Smooth muscle cell of bladder (primary cell): ENCODE measurements around the gene KLK11. TPM values are rescaled to one million over a fixed set of nuclear protein-coding genes. Genes with fewer than 3 reads are reported as not detected.

Source experiments
- total RNA-seq: library from RNA; depleted of rRNA; stranded (reverse); fragments of >200 nt; gene quantifications from 2 replicates; pipeline ENCODE4 v1.2.3, GENCODE V29; 2014

Gene KLK11, protein sequence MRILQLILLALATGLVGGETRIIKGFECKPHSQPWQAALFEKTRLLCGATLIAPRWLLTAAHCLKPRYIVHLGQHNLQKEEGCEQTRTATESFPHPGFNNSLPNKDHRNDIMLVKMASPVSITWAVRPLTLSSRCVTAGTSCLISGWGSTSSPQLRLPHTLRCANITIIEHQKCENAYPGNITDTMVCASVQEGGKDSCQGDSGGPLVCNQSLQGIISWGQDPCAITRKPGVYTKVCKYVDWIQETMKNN
- not detected in 2 replicates for total RNA-seq

DNA sequence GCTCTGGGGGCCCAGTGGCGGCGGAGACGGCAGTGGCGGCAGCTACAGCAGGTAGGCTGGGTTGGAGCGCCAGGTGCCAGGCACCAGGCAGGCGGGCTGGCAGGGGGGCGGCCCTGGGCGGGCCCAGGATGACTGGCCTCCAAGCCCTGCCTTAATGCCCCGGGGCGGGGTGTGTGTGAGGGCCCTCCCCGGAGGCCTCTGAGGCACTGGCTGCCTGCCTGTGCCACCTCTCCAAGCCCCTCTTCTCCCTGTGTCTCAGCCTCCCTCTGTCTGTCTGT is at the start of gene KLK11:
Gene KLK11 (minus strand): TSS at position 63 of the 278 bp plus-strand sequence. CDS start 985 bp downstream, outside the sequence.

DNA sequence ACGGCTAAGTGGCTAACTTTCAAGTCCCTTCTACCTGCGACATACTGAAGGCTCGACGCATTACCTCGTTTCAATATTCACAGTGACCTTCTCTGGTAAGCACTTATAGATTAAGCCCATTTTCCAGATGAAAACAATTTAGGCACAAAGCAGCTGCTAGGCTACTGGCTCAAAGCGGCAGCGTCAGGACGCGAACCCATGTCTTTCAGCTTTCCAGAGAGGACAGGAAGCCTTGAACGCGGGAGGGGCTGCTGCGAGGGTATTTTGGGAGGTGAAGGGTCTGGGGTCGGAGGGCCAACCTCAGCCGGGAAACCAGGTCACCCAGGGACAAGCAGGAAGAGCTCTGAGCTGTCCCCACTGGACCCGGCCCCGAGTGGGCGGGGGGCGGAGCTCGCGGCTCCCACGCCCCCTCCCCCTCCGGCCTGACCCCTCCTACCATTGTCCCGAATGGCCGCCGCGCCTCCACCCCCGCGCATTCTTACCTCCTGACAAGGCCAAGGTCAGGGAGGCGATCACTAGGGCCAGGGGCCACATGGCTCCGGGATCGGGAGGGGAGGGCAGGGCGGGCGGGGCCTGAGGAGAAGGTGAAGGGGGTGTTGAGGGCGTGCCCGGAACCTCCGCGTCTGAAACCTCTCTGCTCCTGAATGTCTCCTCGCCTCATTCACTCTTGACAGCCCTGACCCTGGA is 38.3 kb upstream of the KLK11 start, which contains the start of gene KLK13:
Gene KLK13 (minus strand): TSS at position 559 of the 687 bp plus-strand sequence. CDS start 25 bp downstream, at position 534.

DNA sequence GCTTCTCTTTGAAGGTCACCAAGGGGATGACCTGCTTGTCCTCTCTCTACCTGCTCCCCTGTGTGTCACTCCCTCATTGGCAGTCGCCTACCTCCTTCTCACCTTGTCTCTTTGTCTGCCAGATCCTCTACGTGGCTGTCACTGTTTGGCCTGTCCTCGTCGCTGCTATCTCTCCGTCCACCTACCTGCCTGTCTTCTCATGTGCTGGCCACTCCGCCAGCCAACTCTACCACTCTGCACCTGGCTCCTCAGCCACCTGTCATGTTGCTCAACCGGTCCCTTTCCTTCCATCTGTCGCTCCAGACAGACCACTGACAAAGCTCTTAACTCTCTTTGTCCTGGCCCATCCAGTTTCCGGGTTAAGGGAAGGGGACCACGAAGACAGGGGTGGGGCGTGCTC is 8.3 kb upstream of the KLK11 start, which contains the start of gene KLK12:
Gene KLK12 (minus strand): TSS at position 299 of the 400 bp plus-strand sequence. CDS start 381 bp downstream, outside the sequence.

DNA sequence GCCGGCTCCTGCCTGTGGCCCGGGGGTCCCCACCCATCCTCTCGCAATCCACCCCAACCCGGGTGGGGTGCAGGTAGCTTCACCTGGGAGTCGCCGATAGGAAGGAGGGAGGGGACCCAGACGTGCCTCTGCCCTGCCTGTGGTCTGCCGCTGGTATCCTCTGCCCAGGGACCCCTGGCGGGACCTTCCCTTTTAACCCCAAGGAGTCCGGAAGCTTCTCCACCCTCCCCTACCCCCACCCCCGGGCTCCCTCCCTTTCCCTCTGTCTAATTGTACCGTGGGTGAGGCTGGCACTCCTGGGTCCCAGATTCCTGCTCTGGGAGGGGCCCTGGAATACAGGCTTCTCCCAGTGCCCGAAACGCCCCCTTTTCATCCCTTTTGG is 6.9 kb downstream of the KLK11 start, which contains the start of gene KLK10:
Gene KLK10 (minus strand): TSS at position 166 of the 382 bp plus-strand sequence. CDS start 579 bp downstream, outside the sequence.

DNA sequence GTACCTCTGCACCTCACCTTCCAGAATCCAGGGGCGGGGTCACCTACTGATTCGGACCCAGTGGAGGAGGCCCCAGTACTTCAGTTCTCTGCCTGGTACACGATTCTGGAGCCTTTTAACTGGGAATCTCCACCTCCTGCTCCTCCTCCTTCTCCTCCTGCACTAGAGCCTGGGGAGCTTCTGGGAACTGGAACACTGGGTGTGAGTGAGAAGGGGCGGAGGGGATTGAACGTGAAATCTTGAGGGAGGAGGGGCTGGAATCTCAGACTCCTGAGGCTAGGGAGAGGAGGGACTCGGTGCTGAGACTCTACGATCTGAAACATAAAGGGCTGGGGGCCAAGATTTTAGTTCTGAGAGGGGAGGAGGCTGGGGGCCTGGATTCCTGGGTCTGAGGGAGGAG is 24.9 kb downstream of the KLK11 start, which contains the start of gene KLK8:
Gene KLK8 (minus strand): TSS at position 90 of the 400 bp plus-strand sequence. CDS start 437 bp downstream, outside the sequence.

DNA sequence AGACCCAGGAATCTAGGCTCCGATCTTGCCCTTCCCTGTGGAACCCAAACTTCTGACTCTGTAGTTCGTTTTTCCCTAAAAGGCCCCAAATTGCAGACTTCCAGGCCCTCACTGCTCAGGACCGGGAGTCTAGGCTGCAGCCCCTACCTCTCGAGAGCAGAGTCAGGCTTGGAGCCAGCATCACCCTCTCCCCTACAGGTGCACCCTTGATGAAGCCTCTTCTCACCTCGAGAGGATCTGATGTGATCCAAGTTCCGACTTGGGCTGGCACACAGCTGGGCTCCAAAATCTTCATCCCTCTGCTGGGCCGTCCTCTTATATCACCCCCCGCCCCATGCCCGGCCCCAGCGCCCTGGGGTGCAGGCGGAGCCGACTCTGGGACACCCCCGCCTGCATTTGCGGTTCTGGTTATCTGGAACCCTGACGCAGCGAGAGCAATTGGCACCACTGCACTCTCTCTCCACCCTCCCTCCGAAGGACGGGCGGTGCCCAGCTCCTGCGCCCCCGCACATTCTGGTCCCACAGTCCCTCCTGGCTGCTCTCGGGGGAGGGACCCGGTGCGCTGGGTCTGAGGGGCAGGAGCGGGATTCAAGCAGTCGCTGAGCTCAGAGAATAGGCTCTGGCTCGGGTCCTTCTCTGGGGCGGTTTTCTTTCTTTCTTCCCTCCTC is 42.7 kb downstream of the KLK11 start, which contains the start of gene KLK7:
Gene KLK7 (minus strand): TSS at position 293 of the 668 bp plus-strand sequence. CDS start 1,518 bp downstream, outside the sequence.

Other genes starting within 250 kb of the KLK11 start
- gene ACP4, start 236.2 kb downstream of the KLK11 start, total RNA-seq = not detected in 2 replicates
- not detected in 2 replicates for gene KLK1, start 202.8 kb downstream of the KLK11 start, total RNA-seq
- not detected in 2 replicates for gene KLK15, start 193.0 kb downstream of the KLK11 start, total RNA-seq
- gene KLK3, start 171.7 kb downstream of the KLK11 start, total RNA-seq = not detected in 2 replicates
- gene KLK2, start 153.2 kb downstream of the KLK11 start, total RNA-seq = not detected in 2 replicates
- not detected in 2 replicates for gene KLK4, start 115.2 kb downstream of the KLK11 start, total RNA-seq
- gene KLK5, start 73.6 kb downstream of the KLK11 start, total RNA-seq = not detected in 2 replicates
- not detected in 2 replicates for gene KLK6, start 57.0 kb downstream of the KLK11 start, total RNA-seq
- not detected in 2 replicates for gene KLK7, start 42.7 kb downstream of the KLK11 start, total RNA-seq
- gene KLK8, start 25.0 kb downstream of the KLK11 start, total RNA-seq = not detected in 2 replicates
- gene KLK10, start 6.9 kb downstream of the KLK11 start, total RNA-seq = not detected in 2 replicates
- not detected in 2 replicates for gene KLK12, start 8.4 kb upstream of the KLK11 start, total RNA-seq
- gene KLK13, start 38.5 kb upstream of the KLK11 start, total RNA-seq = not detected in 2 replicates
- not detected in 2 replicates for gene KLK14, start 56.3 kb upstream of the KLK11 start, total RNA-seq
- 3.8 and 5.5 TPM in 2 replicates for gene CTU1, start 81.8 kb upstream of the KLK11 start, total RNA-seq
- gene SIGLEC9, start 98.3 kb upstream of the KLK11 start, total RNA-seq = 0.09 TPM in 1 of 2 replicates, not detected in the other
- gene SIGLEC7, start 115.7 kb upstream of the KLK11 start, total RNA-seq = 0.09 TPM in 1 of 2 replicates, not detected in the other
- not detected in 2 replicates for gene CD33, start 198.5 kb upstream of the KLK11 start, total RNA-seq
- not detected in 2 replicates for gene SIGLECL1, start 224.5 kb upstream of the KLK11 start, total RNA-seq